K562 (cell line): ENCODE measurements around the gene PPL. TPM values are rescaled to one million over a fixed set of nuclear protein-coding genes. Genes with fewer than 3 reads are reported as not detected.
A peak's percentile ranks its signal among the peaks of the same experiment; 100 is the strongest.
"Not testable (repeated sequence)": the region's sequence is repeated elsewhere in the genome, so short reads cannot be mapped to it uniquely, and the experiment has no call there.

Source experiments
- ATAC-seq: fragments of 200-7000 bp; cut with Tn5 transposase; 3 replicates; pipeline ENCODE4 v1.9.1; 2020; ENCODE audit warnings: moderate library complexity
- BruUV-seq: library from RNA; stranded (reverse); fragments of 400-500 nt; replicated peaks from 2 replicates; lab custom pipeline; 2021; lab: Mats Ljungman, UMichigan
- CTCF ChIA-PET: fragments of 300-600 bp; formaldehyde crosslinking; extraction: SDS; loops from one replicate; lab custom pipeline; 2021; ENCODE audit warnings: low intra/inter-chr PET ratio; lab: Yijun Ruan, JAX
- POLR2A ChIA-PET: fragments of 300-600, 350-650 bp; sonication (Branson Sonifier 250); formaldehyde crosslinking; extraction: SDS; loops from one replicate; lab custom pipeline; 2021; ENCODE audit warnings: antibody characterized with exemption, inconsistent platforms; lab: Yijun Ruan, JAX
- DNase-seq, 4 experiments: peaks; one replicate each; pipeline versions ENCODE4 v3.0.0 to v3.0.0-alpha.2; 2011 to 2018; ENCODE audit warnings: low spot score in 3 of 4, mixed read lengths in 3 of 4; ENCODE audit errors: extremely low read depth in 1 of 4
- FAIRE-seq: peaks from 2 replicates; lab custom pipeline; 2011; peaks lifted over from hg19 to GRCh38; lab: Jason Lieb, UNC
- H2AFZ ChIP-seq: 2 replicates; pipeline ENCODE4 v1.6.0; 2011; ENCODE audit warnings: low read depth, low read length, control low read depth, inconsistent platforms
- H3K27ac ChIP-seq: fragments of 200-600 bp; 3 replicates; pipeline ENCODE4 v1.8.0; 2011; ENCODE audit warnings: low read depth, mild to moderate bottlenecking, control low read depth, inconsistent platforms, low read length, moderate library complexity, mixed read lengths; ENCODE audit errors: extremely low read depth
- H3K27me3 ChIP-seq, 2 experiments: fragments of 300-600 bp in 1 of 2; 2 replicates in 1 of 2; 3 replicates in 1 of 2; pipeline versions ENCODE4 v1.6.0 to v1.8.0; 2011; ENCODE audit warnings: inconsistent platforms in 2 of 2, low read length in 2 of 2, mild to moderate bottlenecking in 1 of 2, mixed read lengths in 1 of 2, moderate library complexity in 1 of 2; ENCODE audit not compliant: control insufficient read depth in 2 of 2, insufficient read depth in 2 of 2
- H3K36me3 ChIP-seq: fragments of 300-600 bp; 3 replicates; pipeline ENCODE4 v1.8.0; 2011; ENCODE audit warnings: mild to moderate bottlenecking, low read length, inconsistent platforms; ENCODE audit not compliant: control insufficient read depth, insufficient read depth
- H3K4me1 ChIP-seq, 2 experiments: fragments of 200-600 bp in 1 of 2; replicated peaks in 1 of 2; 2 replicates in 1 of 2; 3 replicates in 1 of 2; pipeline versions ENCODE4 v1.5.1 to v1.8.0; 2011; ENCODE audit warnings: inconsistent platforms in 2 of 2, low read length in 2 of 2, mild to moderate bottlenecking in 1 of 2, mixed read lengths in 1 of 2, moderate library complexity in 1 of 2; ENCODE audit not compliant: control insufficient read depth in 2 of 2, insufficient read depth in 2 of 2
- H3K4me2 ChIP-seq: 2 replicates; pipeline ENCODE4 v1.6.1; 2011; ENCODE audit warnings: low read length, control low read depth, inconsistent platforms, mixed read lengths; ENCODE audit not compliant: insufficient read depth
- H3K4me3 ChIP-seq: fragments of 200-600 bp; sonication (generic), shearing (Covaris generic); 2 replicates; pipeline ENCODE4 v1.5.1; 2016; ENCODE audit warnings: control low read depth, inconsistent platforms
- H3K79me2 ChIP-seq: fragments of 200-600 bp; 3 replicates; pipeline ENCODE4 v1.8.0; 2011; ENCODE audit warnings: low read length, inconsistent platforms; ENCODE audit not compliant: control insufficient read depth, insufficient read depth
- H3K9ac ChIP-seq, 2 experiments: 2 replicates each; pipeline versions ENCODE4 v1.6.0 to v1.6.1; 2011; ENCODE audit warnings: low read depth in 2 of 2, low read length in 2 of 2, control low read depth in 1 of 2, inconsistent platforms in 1 of 2, mild to moderate bottlenecking in 1 of 2, mixed read lengths in 1 of 2; ENCODE audit not compliant: insufficient read depth in 1 of 2
- H3K9me1 ChIP-seq: one replicate; pipeline ENCODE4 v1.6.0; 2011; ENCODE audit warnings: inconsistent platforms, mild to moderate bottlenecking, low read length, moderate library complexity; ENCODE audit not compliant: control insufficient read depth, insufficient read depth
- H3K9me3 ChIP-seq: replicated peaks from 2 replicates; pipeline ENCODE4 v1.5.1; 2011; ENCODE audit warnings: low read depth, low read length, inconsistent platforms; ENCODE audit not compliant: control insufficient read depth, insufficient read depth
- H4K20me1 ChIP-seq: replicated peaks from 2 replicates; pipeline ENCODE4 v1.6.1; 2011; ENCODE audit warnings: low read length, inconsistent platforms, mixed read lengths; ENCODE audit not compliant: control insufficient read depth, insufficient read depth
- ATF3 ChIP-seq, 2 experiments: fragments of 450-650 bp in 1 of 2; sonication (generic) in 1 of 2; formaldehyde crosslinking in 1 of 2; IDR thresholded peaks in 1 of 2; conservative IDR thresholded peaks in 1 of 2; 2 replicates each; pipeline versions ENCODE4 v1.6.1 to v1.8.1; 2016 to 2023; ENCODE audit warnings: mild to moderate bottlenecking in 2 of 2, moderate library complexity in 2 of 2, inconsistent platforms in 1 of 2, missing genetic modification reagents in 1 of 2
- CHD2 ChIP-seq: IDR thresholded peaks from 2 replicates; pipeline ENCODE4 v1.6.1; 2011; ENCODE audit warnings: low read depth, low read length
- FOSL1 ChIP-seq: fragments of 200-800 bp; sonication (Bioruptor generic); conservative IDR thresholded peaks from 2 replicates; pipeline ENCODE4 v1.6.1; 2016; ENCODE audit warnings: missing genetic modification characterization, missing compliant biosample characterization
- SP1 ChIP-seq: sonication (generic); formaldehyde crosslinking; IDR thresholded peaks from 2 replicates; pipeline ENCODE4 v1.8.1; 2022; ENCODE audit warnings: mild to moderate bottlenecking, missing genetic modification reagents
- ZBTB43 ChIP-seq: sonication (generic); formaldehyde crosslinking; IDR thresholded peaks from 2 replicates; pipeline ENCODE4 v1.8.0; 2023; ENCODE audit warnings: mild to moderate bottlenecking, missing genetic modification reagents
- ZKSCAN8 ChIP-seq: fragments of 200-800 bp; sonication (Bioruptor generic); IDR thresholded peaks from 2 replicates; pipeline ENCODE4 v1.6.1; 2016; ENCODE audit warnings: missing genetic modification characterization, missing compliant biosample characterization
- WGBS: fragments of 100-300 bp; shearing (Covaris generic); methylation state at CpG from one replicate; pipeline ENCODE4 v1.1.6; 2016; ENCODE audit warnings: low coverage, mixed read lengths; ENCODE audit not compliant: insufficient coverage; ENCODE audit errors: missing lambda C conversion rate; 5-methylcytosine and 5-hydroxymethylcytosine counted together
- in situ Hi-C: fragments of 300-500 bp; cut with MboI; formaldehyde crosslinking; loops from 4 replicates; pipeline ENCODE4 v1.15.0; 2018; ENCODE audit warnings: inconsistent platforms, mixed read lengths
- intact Hi-C: fragments of 100-400 bp; cut with micrococcal nuclease; formaldehyde crosslinking; loops from 2 replicates; pipeline ENCODE4 v1.14.2; 2022
- polyA plus RNA-seq, 8 experiments: library from polyadenylated mRNA; depleted of rRNA in 4 of 8; stranded (reverse) in 5 of 8; unstranded in 3 of 8; fragments of >200 nt; fragmentation: Nextera tagmentation in 2 of 8; fragmentation: Illumina TruSeq in 1 of 8; extraction: Ambion mirVana in 2 of 8; extraction: Trizol in 1 of 8; gene quantifications; 2 replicates each; pipeline versions ENCODE4 v1.2.1 to v1.2.3, GENCODE V29; 2011 to 2014; ENCODE audit warnings: inconsistent platforms in 1 of 8, missing spikeins in 1 of 8
- total RNA-seq, 7 experiments: library from RNA; depleted of rRNA in 6 of 7; stranded (reverse); fragments of >200 nt in 6 of 7; fragmentation: Illumina TruSeq in 2 of 7; extraction: Trizol in 2 of 7; gene quantifications; 2 replicates each; pipeline versions ENCODE4 v1.2.1 to v1.2.3, GENCODE V29; 2011 to 2021; ENCODE audit warnings: low replicate concordance in 1 of 7

PPL gene
- total and polyA plus RNA-seq, 9 of the 15 experiments (the other 6 are each of a cell fraction or from before 2014, with no cell fraction given), result 0.01 to 0.15 (median 0.07) TPM; not detected in 3

GRCh38 chr16:4966736-4967453 is 29.9 kb upstream of the PPL start (continued):
- no peak for TF ChIP-seq ZBTB43
- TF ChIP-seq FOSL1 (tag), result no peak
- no peak for TF ChIP-seq CHD2
- TF ChIP-seq SP1 (CRISPR knock-in tag), result no peak
- no peak for TF ChIP-seq ZKSCAN8
- TF ChIP-seq, all 486 proteins: peak for 0

- FAIRE-seq; in situ Hi-C loops; H3K9me1 ChIP-seq; H3K4me2 ChIP-seq; H3K4me3 ChIP-seq; H2AFZ ChIP-seq; H3K9ac ChIP-seq; ATAC-seq; TF ChIP-seq ATF3 (CRISPR knock-in tag; conservative IDR thresholded peaks at IDR 0.05): not testable (repeated sequence)
- Histone ChIP-seq H4K20me1 (peaks cover 14% of the 10 kb centered on the region), H3K27me3 (peaks cover 43 to 59% of the 10 kb centered on the region in 2 experiments)
- WGBS, result 4% methylated on average over 7 of the region's 7 CpGs
- peak; percentile 34; the same call in 1 of the 2 replicates for TF ChIP-seq ATF3 (IDR thresholded peaks at IDR 0.05)
- TF ChIP-seq, all 486 proteins: peak for 1; not testable (repeated sequence) for 485
- intact Hi-C loops, H3K9me3 ChIP-seq, H3K27ac ChIP-seq, H3K36me3 ChIP-seq, DNase-seq, CTCF ChIA-PET, BruUV-seq, POLR2A ChIA-PET, H3K79me2 ChIP-seq, H3K4me1 ChIP-seq: not testable (repeated sequence)
Measured at GRCh38 chr16:4963527-4963926, 26.6 kb upstream of the PPL start.
